GM19025 (cell line): ENCODE results near the gene SNORC.

Experiments used
- ATAC-seq: cut with Tn5 transposase; IDR thresholded peaks from one replicate; pipeline ENCODE4 v1.9.1; 2021; ENCODE audit warnings: mild to moderate bottlenecking, low read depth, moderate library complexity; ENCODE audit not compliant: unreplicated experiment

Gene SNORC

GRCh38 chr2:232866104-232866503, 4.0 kb upstream of the SNORC start:
- no peak for ATAC-seq

GRCh38 chr2:232869138-232870017, 686 bp upstream of the SNORC start:
- ATAC-seq: no peak

- no peak for ATAC-seq
These were observed 805 bp downstream of the SNORC start for GRCh38 chr2:232870766-232871371.

GRCh38 chr2:232871418-232871834, 1.4 kb downstream of the SNORC start:
- ATAC-seq: no peak

GRCh38 chr2:232871835-232872736, 2.0 kb downstream of the SNORC start:
- ATAC-seq: no peak

- ATAC-seq: no peak
These were observed 2.8 kb downstream of the SNORC start for GRCh38 chr2:232872826-232873225.

- ATAC-seq: no peak
These were observed 3.3 kb downstream of the SNORC start for GRCh38 chr2:232873292-232873908.

GRCh38 chr2:232873909-232874641, 4.0 kb downstream of the SNORC start:
- no peak for ATAC-seq

GRCh38 chr2:232874677-232875223, 4.7 kb downstream of the SNORC start:
- no peak for ATAC-seq

GRCh38 chr2:232875256-232876121, 5.4 kb downstream of the SNORC start:
- ATAC-seq: no peak

GRCh38 chr2:232876161-232876977, 6.3 kb downstream of the SNORC start:
- no peak for ATAC-seq

GRCh38 chr2:232876978-232877441, 6.9 kb downstream of the SNORC start:
- no peak for ATAC-seq

- no peak for ATAC-seq
These were observed 8.0 kb downstream of the SNORC start for GRCh38 chr2:232877940-232878511.

- no peak for ATAC-seq
These were observed 9.0 kb downstream of the SNORC start for GRCh38 chr2:232878855-232879617.

- ATAC-seq: no peak
These were observed 9.8 kb downstream of the SNORC start for GRCh38 chr2:232879618-232880494.
